DND-41 (cell line): Measurements from ENCODE around the gene MICU1.

Experiments
- ATAC-seq: fragments of 200-7000 bp; cut with Tn5 transposase; 3 replicates; pipeline ENCODE4 v1.9.1; 2021; ENCODE audit warnings: low read depth; ENCODE audit not compliant: insufficient read depth
- DNase-seq: peaks from one replicate; pipeline ENCODE4 v3.0.0-alpha.2; 2020
- H2AFZ ChIP-seq: 2 replicates; pipeline ENCODE4 v1.6.0; 2012; ENCODE audit warnings: low read depth, low read length
- H3K27ac ChIP-seq: 2 replicates; pipeline ENCODE4 v1.5.1; 2012; ENCODE audit warnings: low read length, inconsistent platforms
- H3K27me3 ChIP-seq: fragments of 200-600 bp; sonication (generic); 2 replicates; pipeline ENCODE4 v1.6.0; 2012; ENCODE audit warnings: low read length, mild to moderate bottlenecking, inconsistent platforms; ENCODE audit not compliant: insufficient read depth, poor library complexity
- H3K36me3 ChIP-seq: 2 replicates; pipeline ENCODE4 v1.5.1; 2012; ENCODE audit warnings: low read length, inconsistent platforms; ENCODE audit not compliant: insufficient read depth
- H3K4me1 ChIP-seq: 2 replicates; pipeline ENCODE4 v1.5.1; 2012; ENCODE audit warnings: mild to moderate bottlenecking, low read length; ENCODE audit not compliant: insufficient read depth
- H3K4me2 ChIP-seq: 2 replicates; pipeline ENCODE4 v1.6.0; 2012; ENCODE audit warnings: mild to moderate bottlenecking, moderate library complexity, low read length, inconsistent platforms; ENCODE audit not compliant: insufficient read depth
- H3K4me3 ChIP-seq, 2 experiments: fragments of 200-600 bp in 1 of 2; shearing (Covaris generic) in 1 of 2; 2 replicates each; pipeline ENCODE4 v1.5.1; 2012 to 2016; ENCODE audit warnings: inconsistent platforms in 2 of 2, low read length in 2 of 2, mild to moderate bottlenecking in 2 of 2, low read depth in 1 of 2, moderate library complexity in 1 of 2
- H3K79me2 ChIP-seq: 2 replicates; pipeline ENCODE4 v1.6.0; 2012; ENCODE audit warnings: low read length, inconsistent platforms; ENCODE audit not compliant: insufficient read depth
- H3K9ac ChIP-seq: 2 replicates; pipeline ENCODE4 v1.6.0; 2012; ENCODE audit warnings: low read depth, mild to moderate bottlenecking, inconsistent platforms, low read length, moderate library complexity
- H3K9me3 ChIP-seq: 2 replicates; pipeline ENCODE4 v1.5.1; 2012; ENCODE audit warnings: low read length, moderate library complexity, mild to moderate bottlenecking, inconsistent platforms; ENCODE audit not compliant: insufficient read depth, severe bottlenecking
- H4K20me1 ChIP-seq: 2 replicates; pipeline ENCODE4 v1.6.0; 2012; ENCODE audit warnings: low read length; ENCODE audit not compliant: insufficient read depth
- EZH2 ChIP-seq: IDR thresholded peaks from 3 replicates; pipeline ENCODE4 v1.6.1; 2012; ENCODE audit warnings: borderline replicate concordance, low read depth, mild to moderate bottlenecking, moderate library complexity, low read length, inconsistent platforms; ENCODE audit not compliant: severe bottlenecking
- TF ChIP-seq, protein P1 (sequence below): IDR thresholded peaks from 2 replicates; pipeline ENCODE4 v1.5.1; 2012; ENCODE audit warnings: borderline replicate concordance, low read length, moderate library complexity, mild to moderate bottlenecking; ENCODE audit not compliant: poor library complexity, severe bottlenecking; ENCODE audit errors: extremely low read depth

Gene MICU1

DNA sequence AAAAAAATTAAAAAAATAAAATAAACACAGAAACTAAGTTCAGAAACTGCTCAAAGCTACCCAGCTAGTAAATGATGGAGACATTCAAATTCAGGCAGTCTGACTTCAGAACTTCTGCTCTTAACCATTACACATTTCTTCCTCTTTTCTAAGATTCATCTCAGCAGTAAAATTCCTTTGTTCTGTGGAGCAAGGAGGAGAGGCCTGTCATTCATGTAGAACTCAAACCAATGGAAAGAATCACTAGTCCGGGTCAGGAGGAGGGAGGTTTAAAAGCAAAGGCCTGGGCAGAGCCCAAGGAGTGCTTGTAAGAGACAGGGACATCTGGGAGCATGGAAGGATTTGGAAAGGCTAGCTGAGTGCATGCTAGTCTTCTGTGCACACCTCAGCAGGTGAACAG, 233.3 kb downstream of the MICU1 start:
- H3K9me3 ChIP-seq, result no peaks in the 10 kb centered on the region
- H4K20me1 ChIP-seq, result no peaks in the 10 kb centered on the region
- no peaks in the 10 kb centered on the region for H3K4me1 ChIP-seq
- H2AFZ ChIP-seq, result no peak overlapping the region
- H3K9ac ChIP-seq, result no peak overlapping the region
- H3K4me3 ChIP-seq, result no peak overlapping the region
- 0 out of 2 replicates have a peak, but pooled peaks cover 2% of the 10 kb centered on the region for H3K36me3 ChIP-seq
- H3K79me2 ChIP-seq, result no peaks in the 10 kb centered on the region
- no peak for DNase-seq
- H3K27ac ChIP-seq, result no peak overlapping the region
- TF ChIP-seq, protein P1, sequence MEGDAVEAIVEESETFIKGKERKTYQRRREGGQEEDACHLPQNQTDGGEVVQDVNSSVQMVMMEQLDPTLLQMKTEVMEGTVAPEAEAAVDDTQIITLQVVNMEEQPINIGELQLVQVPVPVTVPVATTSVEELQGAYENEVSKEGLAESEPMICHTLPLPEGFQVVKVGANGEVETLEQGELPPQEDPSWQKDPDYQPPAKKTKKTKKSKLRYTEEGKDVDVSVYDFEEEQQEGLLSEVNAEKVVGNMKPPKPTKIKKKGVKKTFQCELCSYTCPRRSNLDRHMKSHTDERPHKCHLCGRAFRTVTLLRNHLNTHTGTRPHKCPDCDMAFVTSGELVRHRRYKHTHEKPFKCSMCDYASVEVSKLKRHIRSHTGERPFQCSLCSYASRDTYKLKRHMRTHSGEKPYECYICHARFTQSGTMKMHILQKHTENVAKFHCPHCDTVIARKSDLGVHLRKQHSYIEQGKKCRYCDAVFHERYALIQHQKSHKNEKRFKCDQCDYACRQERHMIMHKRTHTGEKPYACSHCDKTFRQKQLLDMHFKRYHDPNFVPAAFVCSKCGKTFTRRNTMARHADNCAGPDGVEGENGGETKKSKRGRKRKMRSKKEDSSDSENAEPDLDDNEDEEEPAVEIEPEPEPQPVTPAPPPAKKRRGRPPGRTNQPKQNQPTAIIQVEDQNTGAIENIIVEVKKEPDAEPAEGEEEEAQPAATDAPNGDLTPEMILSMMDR, result no peak
- no peak for TF ChIP-seq EZH2
- H3K4me2 ChIP-seq, result no peak overlapping the region
- no peak for ATAC-seq
- no peaks in the 10 kb centered on the region for H3K27me3 ChIP-seq

DNA sequence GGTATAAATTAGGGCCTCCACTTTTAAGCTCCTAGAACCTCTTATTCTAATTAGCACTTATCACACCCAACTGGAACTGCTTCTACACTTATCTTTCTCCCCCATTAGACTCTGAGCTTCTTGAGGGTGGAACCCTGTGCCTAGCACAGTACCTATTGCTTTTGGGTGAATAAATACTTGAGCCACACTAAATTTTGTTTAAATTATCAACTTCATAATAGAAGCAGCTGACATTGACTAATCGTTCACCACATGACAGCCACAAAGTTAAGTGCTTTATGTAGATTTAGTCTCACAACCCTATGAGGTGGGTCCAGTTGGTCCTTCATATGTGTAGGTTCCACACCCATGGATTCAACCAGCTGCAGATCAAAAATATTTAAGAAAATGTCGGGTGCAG, 235.1 kb downstream of the MICU1 start:
- no peaks in the 10 kb centered on the region for H3K27me3 ChIP-seq
- no peak overlapping the region for H3K4me3 ChIP-seq
- H3K27ac ChIP-seq, result no peak overlapping the region
- TF ChIP-seq, protein P1, result no peak
- no peak for TF ChIP-seq EZH2
- H4K20me1 ChIP-seq, result no peaks in the 10 kb centered on the region
- no peak overlapping the region for H3K4me2 ChIP-seq
- DNase-seq (no peak), ATAC-seq (no peak)
- H3K9me3 ChIP-seq, result no peaks in the 10 kb centered on the region
- H3K9ac ChIP-seq, result no peak overlapping the region
- no peaks in the 10 kb centered on the region for H3K4me1 ChIP-seq
- no peaks in the 10 kb centered on the region for H3K79me2 ChIP-seq
- H2AFZ ChIP-seq, result no peak overlapping the region
- 0 out of 2 replicates have a peak, but pooled peaks cover 2% of the 10 kb centered on the region for H3K36me3 ChIP-seq

DNA sequence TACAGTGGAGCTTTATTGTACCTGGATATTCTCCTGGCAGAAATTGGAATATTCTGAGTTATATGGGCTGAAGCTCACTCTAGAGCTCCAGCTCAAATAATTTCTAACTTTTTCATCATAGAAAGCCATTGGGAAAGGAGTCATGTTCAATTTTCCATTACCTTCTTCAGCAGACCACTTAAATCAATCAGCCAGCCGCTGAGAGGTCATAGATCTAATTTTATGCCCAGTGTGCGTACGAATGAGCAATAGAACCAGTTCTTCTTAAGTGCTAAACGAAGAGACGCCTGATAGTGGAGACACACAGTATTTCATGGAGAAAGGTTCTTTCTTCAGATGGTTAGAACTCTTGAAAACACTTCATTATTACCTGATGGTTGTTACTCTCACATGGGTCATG, 236.2 kb downstream of the MICU1 start:
- Histone ChIP-seq H3K9me3 (no peaks in the 10 kb centered on the region), H3K27me3 (no peaks in the 10 kb centered on the region), H3K79me2 (no peaks in the 10 kb centered on the region), H3K4me1 (no peaks in the 10 kb centered on the region), H3K4me2 (no peak overlapping the region), H3K27ac (no peak overlapping the region), H2AFZ (no peak overlapping the region), H3K36me3 (0 out of 2 replicates have a peak, but pooled peaks cover 2% of the 10 kb centered on the region), H4K20me1 (no peaks in the 10 kb centered on the region), H3K4me3 (no peak overlapping the region), H3K9ac (no peak overlapping the region)
- ATAC-seq (no peak), DNase-seq (no peak)
- TF ChIP-seq, protein P1, result no peak
- no peak for TF ChIP-seq EZH2

DNA sequence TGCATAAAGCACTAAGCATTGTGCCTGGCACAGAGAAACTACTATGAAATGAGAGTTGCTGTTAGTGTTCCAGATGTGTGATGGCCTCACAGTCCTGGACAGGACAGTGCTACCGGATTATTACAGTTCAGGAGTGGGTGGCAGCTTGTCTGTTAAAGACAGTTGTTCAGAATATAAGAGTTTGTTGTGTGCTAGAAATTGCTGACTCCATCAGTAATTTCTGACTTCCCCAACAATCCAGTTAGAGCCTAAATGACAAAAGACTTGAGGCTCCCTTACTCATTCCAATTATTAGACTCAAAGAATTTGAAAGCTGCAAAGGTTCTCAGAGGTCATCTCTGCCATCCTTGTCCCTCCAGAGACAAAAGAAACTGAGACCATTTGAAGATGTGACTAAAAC, 236.9 kb downstream of the MICU1 start:
- Histone ChIP-seq H3K9me3 (no peaks in the 10 kb centered on the region), H3K27me3 (no peaks in the 10 kb centered on the region), H3K4me2 (no peak overlapping the region), H4K20me1 (no peaks in the 10 kb centered on the region), H3K9ac (no peak overlapping the region), H3K79me2 (no peaks in the 10 kb centered on the region), H3K4me1 (no peaks in the 10 kb centered on the region), H3K4me3 (no peak overlapping the region), H3K27ac (no peak overlapping the region), H2AFZ (no peak overlapping the region), H3K36me3 (0 out of 2 replicates have a peak, but pooled peaks cover 2% of the 10 kb centered on the region)
- no peak for TF ChIP-seq EZH2
- TF ChIP-seq, protein P1, result no peak
- DNase-seq (no peak), ATAC-seq (no peak)
